GM12892 (cell line): ENCODE measurements around the gene RPP38.

ENCODE experiments used
- DNase-seq: peaks from one replicate; pipeline ENCODE4 v3.0.0; 2011; ENCODE audit not compliant: insufficient read length
- FAIRE-seq: peaks from 2 replicates; lab custom pipeline; 2011; peaks lifted over from hg19 to GRCh38; lab: Jason Lieb, UNC
- POLR2A ChIP-seq: IDR thresholded peaks from 2 replicates; pipeline ENCODE4 v1.6.1; 2011; ENCODE audit warnings: low read depth, low read length, control low read depth
- POLR2AphosphoS5 ChIP-seq: IDR thresholded peaks from 2 replicates; pipeline ENCODE4 v1.6.1; 2011; ENCODE audit warnings: low read depth, low read length, control low read depth
- TAF1 ChIP-seq: IDR thresholded peaks from 2 replicates; pipeline ENCODE4 v1.6.1; 2011; ENCODE audit warnings: low read depth, mild to moderate bottlenecking, control low read depth, low read length, borderline replicate concordance

Gene RPP38

GRCh38 chr10:15118615-15119014 lies 21.5 kb downstream of the RPP38 start:
- TF ChIP-seq POLR2AphosphoS5 (no peak), TAF1 (no peak), POLR2A (no peak)
- DNase-seq, result no peak
- no peak for FAIRE-seq

GRCh38 chr10:15120523-15120922 lies 23.4 kb downstream of the RPP38 start:
- TF ChIP-seq TAF1 (no peak), POLR2AphosphoS5 (no peak), POLR2A (no peak)
- FAIRE-seq (no peak), DNase-seq (no peak)

DNA sequence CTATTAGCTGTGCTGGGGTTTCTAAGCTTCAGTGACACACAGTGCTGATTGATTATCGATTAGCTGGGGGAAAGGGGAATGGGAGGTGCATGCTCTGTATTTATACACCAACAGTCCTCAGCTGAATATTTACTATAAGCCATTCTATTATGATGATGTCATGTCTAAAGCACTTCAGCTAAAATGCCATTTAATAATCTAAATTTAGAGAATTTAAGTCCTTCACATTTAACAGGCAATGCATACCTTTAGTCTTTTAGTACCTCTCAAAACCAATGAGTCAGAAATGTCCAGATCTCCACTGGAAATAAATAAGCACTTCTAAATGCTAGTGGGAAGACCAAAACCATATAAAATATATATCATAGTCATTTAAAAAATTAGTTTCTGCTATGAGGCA lies 24.6 kb downstream of the RPP38 start:
- DNase-seq (no peak), FAIRE-seq (no peak)
- TF ChIP-seq POLR2A, result no peak
- no peak for TF ChIP-seq POLR2AphosphoS5
- no peak for TF ChIP-seq TAF1

- DNase-seq (peak; percentile 28), FAIRE-seq (no peak)
- TF ChIP-seq POLR2A (no peak), POLR2AphosphoS5 (no peak), TAF1 (no peak)
Measured at GRCh38 chr10:15122477-15123030, 25.4 kb downstream of the RPP38 start.

- DNase-seq, result no peak
- no peak for TF ChIP-seq POLR2AphosphoS5
- no peak for TF ChIP-seq POLR2A
- TF ChIP-seq TAF1, result no peak
- peak; percentile 67 for FAIRE-seq
Measured at GRCh38 chr10:15123749-15124184, 26.6 kb downstream of the RPP38 start.

DNA sequence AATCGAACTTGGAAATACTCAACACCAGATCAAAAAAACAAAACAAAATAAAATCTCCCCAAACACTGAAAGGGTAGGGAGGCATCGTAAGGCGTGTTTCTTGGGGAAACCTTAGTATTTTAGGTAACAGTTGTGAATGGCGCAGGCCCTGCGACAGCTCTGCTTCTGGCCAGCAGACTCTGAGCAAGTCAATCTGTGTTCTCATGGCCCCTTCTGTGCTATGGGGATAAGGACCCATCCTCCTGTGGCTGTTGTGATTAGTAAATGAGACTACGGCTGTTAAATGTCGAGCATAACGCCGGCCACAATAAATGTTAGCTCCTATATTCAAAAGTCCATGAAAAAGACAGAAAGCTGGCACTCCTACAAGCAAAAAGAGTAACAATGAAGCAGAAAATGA lies 27.0 kb downstream of the RPP38 start:
- FAIRE-seq, result no peak
- TF ChIP-seq POLR2A, result no peak
- no peak for TF ChIP-seq TAF1
- no peak for TF ChIP-seq POLR2AphosphoS5

GRCh38 chr10:15124908-15125307 lies 27.8 kb downstream of the RPP38 start:
- no peak for FAIRE-seq
- no peak for TF ChIP-seq POLR2AphosphoS5
- no peak for TF ChIP-seq TAF1
- TF ChIP-seq POLR2A, result no peak
- no peak for DNase-seq

More for the DNA sequence above, 27.0 kb downstream of the RPP38 start:
- no peak for DNase-seq

- DNase-seq, result no peak
- TF ChIP-seq POLR2A (no peak), TAF1 (no peak), POLR2AphosphoS5 (no peak)
- FAIRE-seq, result no peak
Measured at GRCh38 chr10:15131330-15131729, 34.2 kb downstream of the RPP38 start.

- TF ChIP-seq POLR2AphosphoS5 (no peak), TAF1 (no peak), POLR2A (no peak)
- FAIRE-seq, result no peak
- no peak for DNase-seq
Measured at GRCh38 chr10:15136129-15137035, 39.2 kb downstream of the RPP38 start.

GRCh38 chr10:15137036-15137359 lies 39.8 kb downstream of the RPP38 start:
- TF ChIP-seq POLR2AphosphoS5 (no peak), POLR2A (no peak), TAF1 (no peak)
- no peak for FAIRE-seq
- DNase-seq, result no peak

- no peak for FAIRE-seq
- TF ChIP-seq TAF1, result no peak
- TF ChIP-seq POLR2A, result no peak
- TF ChIP-seq POLR2AphosphoS5, result no peak
- DNase-seq, result no peak
Measured at GRCh38 chr10:15137636-15138035, 40.5 kb downstream of the RPP38 start.

GRCh38 chr10:15140698-15141097 lies 43.5 kb downstream of the RPP38 start:
- TF ChIP-seq POLR2A (no peak), TAF1 (no peak)
- FAIRE-seq (no peak), DNase-seq (no peak)
